Lung (tissue), 12 donors: ENCODE results near the gene JAK1. TPM values are rescaled to one million over a fixed set of nuclear protein-coding genes. Genes with fewer than 3 reads are reported as not detected.

Experiments
- ATAC-seq: fragments of 200-7000 bp; cut with Tn5 transposase; one replicate; pipeline ENCODE4 v1.9.1; 2020; ENCODE audit warnings: moderate number of reproducible peaks; ENCODE audit not compliant: insufficient read depth, low FRiP score
- DNase-seq, 3 donors: peaks; one replicate each; pipeline ENCODE4 v3.0.0-alpha.2; 2013 to 2017
- H3K27ac ChIP-seq, 2 donors: one replicate each; pipeline ENCODE4 v1.5.1; 2013; ENCODE audit warnings: mild to moderate bottlenecking in 2 of 2, moderate library complexity in 2 of 2, control low read depth in 1 of 2, inconsistent platforms in 1 of 2, low read depth in 1 of 2, low read length in 1 of 2
- H3K27me3 ChIP-seq, 3 donors: one replicate each; pipeline ENCODE4 v1.5.1; 2013; ENCODE audit warnings: low read length in 2 of 3; ENCODE audit not compliant: control insufficient read depth in 3 of 3, insufficient read depth in 3 of 3
- H3K36me3 ChIP-seq, 4 donors: one replicate each; pipeline ENCODE4 v1.5.1; 2013; ENCODE audit warnings: low read length in 4 of 4, mild to moderate bottlenecking in 1 of 4, moderate library complexity in 1 of 4; ENCODE audit not compliant: control insufficient read depth in 4 of 4, insufficient read depth in 4 of 4
- H3K4me1 ChIP-seq, 5 donors: one replicate each; pipeline ENCODE4 v1.5.1; 2013; ENCODE audit warnings: low read length in 5 of 5, mild to moderate bottlenecking in 2 of 5, moderate library complexity in 1 of 5; ENCODE audit not compliant: control insufficient read depth in 5 of 5, insufficient read depth in 5 of 5
- H3K4me3 ChIP-seq: one replicate; pipeline ENCODE4 v1.5.1; 2013; ENCODE audit warnings: mild to moderate bottlenecking, control low read depth, moderate library complexity
- H3K9ac ChIP-seq, 2 donors: one replicate each; pipeline ENCODE4 v1.5.1; 2013; ENCODE audit warnings: low read length in 2 of 2, control low read depth in 1 of 2; ENCODE audit not compliant: insufficient read depth in 1 of 2
- H3K9me3 ChIP-seq, 4 donors: one replicate each; pipeline ENCODE4 v1.5.1; 2013; ENCODE audit warnings: low read length in 3 of 4, mild to moderate bottlenecking in 1 of 4, moderate library complexity in 1 of 4; ENCODE audit not compliant: control insufficient read depth in 4 of 4, insufficient read depth in 3 of 4
- CTCF ChIP-seq: IDR thresholded peaks from 2 replicates; pipeline ENCODE4 v1.5.1; 2012; ENCODE audit warnings: mild to moderate bottlenecking; ENCODE audit errors: control extremely low read depth, extremely low read depth
- WGBS, 2 donors: extraction: QIAGEN DNeasy Blood & Tissue Kit; methylation state at CpG; one replicate each; pipeline ENCODE4 v1.1.7; 2013; 5-methylcytosine and 5-hydroxymethylcytosine counted together
- polyA plus RNA-seq, 2 donors: library from polyadenylated mRNA; stranded (reverse); fragments of 200-250 nt; gene quantifications; one replicate each; pipeline ENCODE4 v1.2.1, GENCODE V29; 2013
- total RNA-seq, 2 donors: library from RNA; depleted of rRNA in 1 of 2; stranded (reverse); fragments of >200 nt in 1 of 2; gene quantifications; one replicate each; pipeline ENCODE4 v1.2.1, GENCODE V29; 2014 to 2021
- donor health status: control.
- donor health status: control.
- donor health status: Bipolar disorder and iron deficiency.
- donor health status: healthy.
- donor health status: DM: yes; HTN: yes; CAD: no.

JAK1 gene
- total and polyA plus RNA-seq, 4 donors = 26.7 to 162 (median 116) TPM

DNA sequence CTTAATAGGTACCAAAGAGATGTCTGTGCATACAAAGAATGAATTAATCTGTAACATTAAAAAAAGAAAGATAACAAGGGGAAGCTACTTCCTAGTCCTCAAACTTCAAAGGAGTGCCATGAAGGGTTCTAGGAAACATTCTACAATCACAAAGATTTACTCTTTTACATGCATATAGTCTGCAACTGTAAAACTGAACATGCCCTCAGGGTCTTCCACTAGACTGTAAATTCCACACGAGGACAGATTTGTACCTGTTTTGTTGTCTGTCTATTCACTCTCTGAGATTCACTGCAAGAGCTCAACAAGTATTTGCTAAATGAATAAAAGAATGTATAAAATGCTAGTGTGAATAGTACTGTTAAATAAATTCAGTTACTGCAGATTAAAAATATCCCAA, 4.4 kb downstream of the JAK1 start:
- ATAC-seq = no peak
- no peak for TF ChIP-seq CTCF
- WGBS, 2 donors = 38 to 39% methylated on average over 1 of the region's 1 CpG
- Histone ChIP-seq H3K4me3 (no peak overlapping the region), H3K9me3 (no peaks in the 10 kb centered on the region), H3K36me3 (no peaks in the 10 kb centered on the region), H3K4me1 (peaks cover 0 to 28% (median 20%) of the 10 kb centered on the region in 5 donors), H3K27ac (no peak overlapping the region), H3K27me3 (no peaks in the 10 kb centered on the region), H3K9ac (no peak overlapping the region)
- DNase-seq = no peak

DNA sequence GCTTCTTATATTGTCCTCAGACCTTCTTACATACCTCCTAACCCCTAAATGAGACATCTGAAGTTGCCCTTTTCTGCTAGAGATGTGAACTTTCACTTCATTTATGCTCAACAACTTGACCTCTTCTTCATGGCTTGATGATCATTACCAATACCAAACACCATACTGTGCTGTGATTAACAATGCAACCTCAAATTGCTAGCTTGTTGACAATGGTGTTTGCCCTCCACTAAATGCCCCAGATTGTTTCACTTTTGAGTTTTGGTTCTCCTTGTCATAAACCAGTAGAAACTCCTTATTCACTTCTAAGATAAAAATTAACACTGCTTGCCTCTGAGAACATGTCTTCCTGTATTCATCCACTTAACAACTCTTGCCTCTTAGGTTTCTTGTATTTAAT, 5.6 kb downstream of the JAK1 start:
- ATAC-seq (no peak), DNase-seq (no peak)
- H3K9ac ChIP-seq = no peak overlapping the region
- no peak overlapping the region for H3K4me3 ChIP-seq
- H3K9me3 ChIP-seq = no peaks in the 10 kb centered on the region
- no peaks in the 10 kb centered on the region for H3K36me3 ChIP-seq
- TF ChIP-seq CTCF = no peak
- no peaks in the 10 kb centered on the region for H3K27me3 ChIP-seq
- no peak overlapping the region for H3K27ac ChIP-seq
- H3K4me1 ChIP-seq = peaks cover 0 to 38% (median 27%) of the 10 kb centered on the region in 5 donors

- Histone ChIP-seq H3K9me3 (no peaks in the 10 kb centered on the region), H3K36me3 (no peaks in the 10 kb centered on the region), H3K9ac (no peak overlapping the region), H3K27me3 (no peaks in the 10 kb centered on the region), H3K27ac (no peak overlapping the region), H3K4me3 (no peak overlapping the region), H3K4me1 (peaks cover 0 to 41% (median 25%) of the 10 kb centered on the region in 5 donors)
- DNase-seq (no peak), ATAC-seq (no peak)
- 80 to 82% methylated on average over 6 of the region's 6 CpGs for WGBS, 2 donors
- no peak for TF ChIP-seq CTCF
Observed at GRCh38 chr1:64959986-64960385, 6.4 kb downstream of the JAK1 start.

- DNase-seq (no peak), ATAC-seq (no peak)
- H3K4me3 ChIP-seq = no peak overlapping the region
- TF ChIP-seq CTCF = no peak
- peaks cover 0 to 38% (median 20%) of the 10 kb centered on the region in 5 donors for H3K4me1 ChIP-seq
- no peaks in the 10 kb centered on the region for H3K36me3 ChIP-seq
- H3K9me3 ChIP-seq = no peaks in the 10 kb centered on the region
- H3K9ac ChIP-seq = no peak overlapping the region
- 28 to 51% methylated on average over 3 of the region's 3 CpGs for WGBS, 2 donors
- peak overlapping the region; percentile 51 to 55 for H3K27ac ChIP-seq
- no peaks in the 10 kb centered on the region for H3K27me3 ChIP-seq
Observed at GRCh38 chr1:64956733-64957441, 9.5 kb downstream of the JAK1 start.
